IPS-NIHi11 (cell line): ENCODE measurements around the gene RUNX1.

Source experiments
- DNase-seq: peaks from one replicate; pipeline ENCODE4 v3.0.0; 2012; ENCODE audit warnings: mixed read lengths, low spot score

The RUNX1 gene

GRCh38 chr21:35059742-35060141 lies 10.6 kb upstream of the RUNX1 start:
- DNase-seq, result no peak

GRCh38 chr21:35058058-35058457 lies 9.0 kb upstream of the RUNX1 start:
- DNase-seq, result no peak

- DNase-seq, result no peak
Measured at GRCh38 chr21:35057428-35057827, 8.3 kb upstream of the RUNX1 start.

- DNase-seq, result no peak
Measured at GRCh38 chr21:35053356-35054096, 4.4 kb upstream of the RUNX1 start.

- DNase-seq, result no peak
Measured at GRCh38 chr21:35052801-35053200, 3.7 kb upstream of the RUNX1 start.

- DNase-seq, result peak; percentile 78
Measured at GRCh38 chr21:35051287-35051818, 2.3 kb upstream of the RUNX1 start.

GRCh38 chr21:35050348-35051286 lies 1.5 kb upstream of the RUNX1 start:
- DNase-seq, result no peak

GRCh38 chr21:35048183-35048601 lies 910 bp downstream of the RUNX1 start:
- no peak for DNase-seq

- DNase-seq, result no peak
Measured at GRCh38 chr21:35046880-35047229, 2.2 kb downstream of the RUNX1 start.

- DNase-seq, result no peak
Measured at GRCh38 chr21:35046263-35046624, 2.9 kb downstream of the RUNX1 start.

GRCh38 chr21:35045542-35046262 lies 3.4 kb downstream of the RUNX1 start:
- DNase-seq, result no peak

GRCh38 chr21:35044770-35045541 lies 4.1 kb downstream of the RUNX1 start:
- DNase-seq, result no peak

GRCh38 chr21:35044128-35044527 lies 5.0 kb downstream of the RUNX1 start:
- no peak for DNase-seq

- no peak for DNase-seq
Measured at GRCh38 chr21:35043549-35043948, 5.6 kb downstream of the RUNX1 start.

GRCh38 chr21:35042836-35043235 lies 6.3 kb downstream of the RUNX1 start:
- no peak for DNase-seq

- DNase-seq, result no peak
Measured at GRCh38 chr21:35041881-35042280, 7.2 kb downstream of the RUNX1 start.

GRCh38 chr21:35041122-35041521 lies 8.0 kb downstream of the RUNX1 start:
- no peak for DNase-seq

GRCh38 chr21:35039595-35040289 lies 9.4 kb downstream of the RUNX1 start:
- no peak for DNase-seq

GRCh38 chr21:35038772-35039319 lies 10.3 kb downstream of the RUNX1 start:
- DNase-seq, result no peak

GRCh38 chr21:35037384-35037765 lies 11.7 kb downstream of the RUNX1 start:
- DNase-seq, result no peak
